Stomach (tissue), 9 donors: ENCODE results near the gene FAXDC2. TPM values are rescaled to one million over a fixed set of nuclear protein-coding genes. Genes with fewer than 3 reads are reported as not detected.

Experiments used
- DNase-seq, 2 donors: peaks; one replicate each; pipeline versions ENCODE4 v3.0.0 to v3.0.0-alpha.2; 2013 to 2019
- H3K27ac ChIP-seq, 5 donors: fragments of 200-600 bp in 4 of 5; sonication (generic) in 4 of 5; one replicate each; pipeline ENCODE4 v1.5.1; 2013 to 2019; ENCODE audit warnings: mild to moderate bottlenecking in 1 of 5, moderate library complexity in 1 of 5
- H3K27me3 ChIP-seq, 3 donors: fragments of 200-600 bp; sonication (generic); one replicate each; pipeline ENCODE4 v1.5.1; 2017 to 2019; ENCODE audit warnings: mixed run types in 1 of 3
- H3K36me3 ChIP-seq, 4 donors: fragments of 200-600 bp; sonication (generic); 1 replicate in 3 of 4; 2 replicates in 1 of 4; pipeline ENCODE4 v1.5.1; 2016 to 2019
- H3K4me1 ChIP-seq, 4 donors: fragments of 200-600 bp; sonication (generic); one replicate each; pipeline ENCODE4 v1.5.1; 2016 to 2019
- H3K4me3 ChIP-seq, 4 donors: fragments of 200-600 bp; sonication (generic) in 3 of 4; one replicate each; pipeline ENCODE4 v1.5.1; 2016 to 2019; ENCODE audit warnings: mild to moderate bottlenecking in 1 of 4
- H3K9me3 ChIP-seq, 4 donors: fragments of 200-600 bp; sonication (generic); one replicate each; pipeline ENCODE4 v1.5.1; 2016 to 2019
- EP300 ChIP-seq: sonication (generic); formaldehyde crosslinking; IDR thresholded peaks from one replicate; pipeline ENCODE4 v1.6.1; 2017; ENCODE audit warnings: antibody characterized with exemption
- POLR2A ChIP-seq, 4 donors: fragments of 450-650 bp; IDR thresholded peaks; one replicate each; pipeline ENCODE4 v1.6.1; 2016; ENCODE audit warnings: antibody characterized with exemption in 4 of 4, control low read depth in 2 of 4, mild to moderate bottlenecking in 1 of 4, moderate library complexity in 1 of 4
- POLR2AphosphoS5 ChIP-seq, 3 donors: sonication (generic); formaldehyde crosslinking; IDR thresholded peaks; one replicate each; pipeline ENCODE4 v1.6.1; 2016; ENCODE audit warnings: antibody characterized with exemption in 3 of 3
- WGBS, 5 donors: extraction: QIAGEN DNeasy Blood & Tissue Kit in 3 of 5; methylation state at CpG; one replicate each; pipeline versions ENCODE4 v1.1.5 to v1.1.7; 2013 to 2018; 5-methylcytosine and 5-hydroxymethylcytosine counted together
- intact Hi-C: fragments of 100-400 bp; cut with DNase I; formaldehyde crosslinking; loops from one replicate; pipeline ENCODE4 v1.15.1; 2023; ENCODE audit warnings: low total_unique reads
- polyA plus RNA-seq, 3 donors: library from polyadenylated mRNA; stranded (reverse); fragments of 200-250 nt; gene quantifications; one replicate each; pipeline ENCODE4 v1.2.3, GENCODE V29; 2013
- total RNA-seq, 5 donors: library from RNA; depleted of rRNA; stranded (reverse); fragments of >200 nt; gene quantifications; one replicate each; pipeline versions ENCODE4 v1.1.0 to v1.2.3, GENCODE V29; 2014 to 2016
- TF ChIP-seq, protein P1 (sequence below), 7 experiments: fragments of 450-650 bp in 4 of 7; fragments of 200-600 bp in 3 of 7; sonication (generic) in 3 of 7; IDR thresholded peaks; one replicate each; pipeline ENCODE4 v1.5.1; 2016 to 2019; ENCODE audit warnings: antibody characterized with exemption in 7 of 7, control low read depth in 2 of 7, mild to moderate bottlenecking in 1 of 7
- donor health status: healthy with polysubstance abuse.
- donor health status: Bipolar disorder and iron deficiency.
- donor health status: healthy.

The FAXDC2 gene
- total and polyA plus RNA-seq, 8 donors = 4.9 to 160 (median 18.1) TPM

- peak; percentile 99 for DNase-seq
- Histone ChIP-seq H3K4me3 (peak within 1 kb of the TSS; percentile 67 to 82 (median 74)), H3K36me3 (peaks cover 3 to 5% (median 4%) of the 10 kb centered on the region in 4 donors), H3K27me3 (no peaks in the 10 kb centered on the region), H3K27ac (peak within 1 kb of the TSS; percentile 97 to 99 (median 98)), H3K9me3 (no peaks in the 10 kb centered on the region), H3K4me1 (peaks cover 33 to 50% (median 42%) of the 10 kb centered on the region in 4 donors)
- 0 to 1% (median 0%) methylated on average over 60 to 65 of the region's 65 CpGs for WGBS, 5 donors
- no peak for TF ChIP-seq EP300
- TF ChIP-seq, protein P1, sequence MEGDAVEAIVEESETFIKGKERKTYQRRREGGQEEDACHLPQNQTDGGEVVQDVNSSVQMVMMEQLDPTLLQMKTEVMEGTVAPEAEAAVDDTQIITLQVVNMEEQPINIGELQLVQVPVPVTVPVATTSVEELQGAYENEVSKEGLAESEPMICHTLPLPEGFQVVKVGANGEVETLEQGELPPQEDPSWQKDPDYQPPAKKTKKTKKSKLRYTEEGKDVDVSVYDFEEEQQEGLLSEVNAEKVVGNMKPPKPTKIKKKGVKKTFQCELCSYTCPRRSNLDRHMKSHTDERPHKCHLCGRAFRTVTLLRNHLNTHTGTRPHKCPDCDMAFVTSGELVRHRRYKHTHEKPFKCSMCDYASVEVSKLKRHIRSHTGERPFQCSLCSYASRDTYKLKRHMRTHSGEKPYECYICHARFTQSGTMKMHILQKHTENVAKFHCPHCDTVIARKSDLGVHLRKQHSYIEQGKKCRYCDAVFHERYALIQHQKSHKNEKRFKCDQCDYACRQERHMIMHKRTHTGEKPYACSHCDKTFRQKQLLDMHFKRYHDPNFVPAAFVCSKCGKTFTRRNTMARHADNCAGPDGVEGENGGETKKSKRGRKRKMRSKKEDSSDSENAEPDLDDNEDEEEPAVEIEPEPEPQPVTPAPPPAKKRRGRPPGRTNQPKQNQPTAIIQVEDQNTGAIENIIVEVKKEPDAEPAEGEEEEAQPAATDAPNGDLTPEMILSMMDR (IDR thresholded peaks at IDR 0.05) = no peak
- peak in 2 of 4 donors; percentile 84 to 92 for TF ChIP-seq POLR2A (IDR thresholded peaks at IDR 0.05)
- TF ChIP-seq POLR2AphosphoS5 (IDR thresholded peaks at IDR 0.05) = peak; percentile 86 to 96 (median 95)
- intact Hi-C loops = loop anchor here (5.0 kb wide), 1 partner anchor 101 kb away; the partner anchor contains the start of gene LARP1
Measured at GRCh38 chr5:154858297-154858971, 8.0 kb upstream of the FAXDC2 start, which contains the start of gene CNOT8. TSS of gene CNOT8 (plus strand) at chr5:154858627. CDS start at chr5:154863279, 4,652 bp downstream.

DNA sequence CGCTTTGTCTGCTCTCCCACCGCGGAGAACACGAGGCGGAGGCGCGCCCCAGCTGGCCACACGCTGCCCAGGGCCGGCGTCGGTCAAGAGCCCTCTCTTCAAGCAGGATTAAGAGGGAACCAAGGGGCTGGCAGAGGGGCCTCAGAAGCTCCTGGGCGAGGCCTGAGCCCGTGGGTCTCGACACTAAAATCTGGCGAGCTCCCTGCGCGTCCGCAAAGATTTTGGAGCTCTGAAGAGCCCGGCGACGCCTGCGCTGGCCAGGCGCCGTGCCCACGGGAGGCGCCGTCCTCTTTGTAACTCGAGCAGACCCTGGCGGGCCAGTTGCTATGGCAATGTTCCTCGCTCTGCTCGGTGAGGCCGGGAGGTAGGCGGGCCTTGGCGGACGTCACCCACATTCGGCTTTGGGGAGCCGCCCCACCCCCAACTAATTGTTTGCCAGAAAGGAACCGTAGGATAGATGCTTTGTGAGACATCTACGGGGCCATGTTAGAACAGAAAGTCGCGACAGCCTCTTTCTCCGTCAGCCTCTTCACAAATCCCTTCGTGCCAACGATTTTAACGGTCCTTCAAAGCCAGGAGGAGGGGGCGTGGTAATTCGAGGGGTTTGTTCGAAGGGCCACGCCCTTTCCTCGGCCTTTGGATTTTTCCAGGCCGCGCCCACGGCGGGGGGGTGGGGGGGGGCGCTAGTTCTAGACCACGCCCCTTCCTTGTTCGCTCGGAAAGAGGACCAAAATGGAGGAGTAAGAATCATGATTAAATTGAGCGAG, 7.3 kb upstream of the FAXDC2 start:
- no peaks in the 10 kb centered on the region for H3K27me3 ChIP-seq
- TF ChIP-seq, protein P1 (IDR thresholded peaks at IDR 0.05) = peak in 1 of 7 experiments; percentile 20
- TF ChIP-seq POLR2AphosphoS5 (IDR thresholded peaks at IDR 0.05) (peak; percentile 56 to 70 (median 60)), POLR2A (IDR thresholded peaks at IDR 0.05) (peak in 1 of 4 donors; percentile 51), EP300 (no peak)
- intact Hi-C loops = loop anchor here (5.0 kb wide), 1 partner anchor 100 kb away; the partner anchor contains the start of gene LARP1
- WGBS, 5 donors = 0% methylated on average over 22 to 59 of the region's 59 CpGs
- peak overlapping the region; percentile 67 to 82 (median 74) for H3K4me3 ChIP-seq
- peak; percentile 92 to 98 for DNase-seq
- no peaks in the 10 kb centered on the region for H3K36me3 ChIP-seq
- peaks cover 33 to 48% (median 39%) of the 10 kb centered on the region in 4 donors for H3K4me1 ChIP-seq
- peak overlapping the region; percentile 97 to 99 (median 98) for H3K27ac ChIP-seq
- no peaks in the 10 kb centered on the region for H3K9me3 ChIP-seq

GRCh38 chr5:154851351-154851750, 948 bp upstream of the FAXDC2 start:
- H3K9me3 ChIP-seq = no peaks in the 10 kb centered on the region
- H3K36me3 ChIP-seq = no peaks in the 10 kb centered on the region
- H3K4me1 ChIP-seq = peaks cover 0 to 51% (median 33%) of the 10 kb centered on the region in 4 donors
- DNase-seq = no peak
- intact Hi-C loops = no loop called here
- no peaks in the 10 kb centered on the region for H3K27me3 ChIP-seq
- no peak for TF ChIP-seq POLR2AphosphoS5 (IDR thresholded peaks at IDR 0.05)
- TF ChIP-seq, protein P1 (IDR thresholded peaks at IDR 0.05) = no peak
- TF ChIP-seq EP300 = no peak
- no peak for TF ChIP-seq POLR2A (IDR thresholded peaks at IDR 0.05)
- no peak overlapping the region for H3K4me3 ChIP-seq
- peak overlapping the region in 3 of 5 donors; percentile 76 to 86 (median 77) for H3K27ac ChIP-seq
- 65 to 90% (median 81%) methylated on average over 3 of the region's 3 CpGs for WGBS, 5 donors

DNA sequence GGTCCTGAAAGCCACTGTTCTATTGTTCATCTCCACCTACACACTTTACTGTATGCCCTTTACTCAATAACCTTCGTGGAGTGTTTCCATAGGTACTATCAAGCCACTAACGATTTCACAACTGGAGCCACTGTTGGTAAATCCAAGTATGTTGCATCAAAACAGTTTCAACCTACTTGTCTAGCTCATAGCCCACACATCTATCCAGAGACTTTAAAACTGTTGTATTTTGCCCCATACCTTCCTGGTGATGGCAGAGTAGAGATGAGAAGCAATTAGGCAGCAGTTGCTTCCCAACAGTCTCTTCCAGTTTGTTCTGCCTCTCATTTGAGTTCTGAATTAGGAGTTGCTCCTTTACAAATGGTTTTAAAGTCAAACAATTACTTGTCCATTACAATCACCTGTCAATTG, 607 bp downstream of the FAXDC2 start:
- Histone ChIP-seq H3K27me3 (no peaks in the 10 kb centered on the region), H3K36me3 (no peaks in the 10 kb centered on the region), H3K27ac (peak overlapping the region; percentile 39 to 86 (median 76)), H3K4me3 (peak overlapping the region; percentile 45 to 54 (median 50)), H3K4me1 (peaks cover 0 to 64% (median 43%) of the 10 kb centered on the region in 4 donors), H3K9me3 (no peaks in the 10 kb centered on the region)
- peak in 1 of 2 donors; percentile 37 for DNase-seq
- TF ChIP-seq EP300 (no peak), POLR2AphosphoS5 (IDR thresholded peaks at IDR 0.05) (no peak), POLR2A (IDR thresholded peaks at IDR 0.05) (no peak)
- TF ChIP-seq, protein P1 (IDR thresholded peaks at IDR 0.05) = no peak
- WGBS, 5 donors = 14 to 25% (median 16%) methylated on average over 2 of the region's 2 CpGs
- intact Hi-C loops = no loop called here
